ENCODE measurements around the gene UBE2O.
A peak's percentile ranks its signal among the peaks of the same experiment; 100 is the strongest.

UBE2O gene

GRCh38 chr17:76420356-76421043 lies 32.5 kb downstream of the UBE2O start:
- peak overlapping the region; percentile 27; the same call in 1 of the 2 replicates for H3K27ac ChIP-seq (ENCODE audit: extremely low read depth, low read depth, low read length)
- no peaks in the 10 kb centered on the region for H3K9me3 ChIP-seq (ENCODE audit: control insufficient read depth, insufficient read depth, low read depth, low read length)
- no peak for TF ChIP-seq ZNF214 (tag by site-specific recombination; IDR thresholded peaks at IDR 0.05; ENCODE audit: borderline replicate concordance)
- no peak for TF ChIP-seq ZNF274 (IDR thresholded peaks at IDR 0.05; ENCODE audit: low read length)
- TF ChIP-seq ZNF274 (tag by site-specific recombination; IDR thresholded peaks at IDR 0.05; ENCODE audit: borderline replicate concordance): peak; percentile 82; the same call in 1 of the 2 replicates
- TF ChIP-seq TRIM28 (IDR thresholded peaks at IDR 0.05; ENCODE audit: borderline replicate concordance, low read length): peak; percentile 49; the same call in 1 of the 2 replicates
- POLR2A ChIA-PET: no interaction called here
- CTCF ChIA-PET: interaction anchor here (0.7 to 1.9 kb wide), 3 partner anchors 12 to 281 kb away, joined by 3 to 8 read pairs (median 4); no protein-coding TSS in a partner anchor
- peaks cover 11% of the 10 kb centered on the region for H3K4me1 ChIP-seq (ENCODE audit: control insufficient read depth, insufficient read depth, low read length)
- H3K4me3 ChIP-seq (ENCODE audit: low read depth, low read length): no peak overlapping the region
- H3K36me3 ChIP-seq (ENCODE audit: control insufficient read depth in 2 of 2, insufficient read depth in 1 of 2, low read length in 2 of 2): peaks cover 3 to 24% of the 10 kb centered on the region in 2 experiments; a peak in 2 of 3 replicates

GRCh38 chr17:76419576-76420260 lies 33.2 kb downstream of the UBE2O start:
- TF ChIP-seq ZNF148 (tag by site-specific recombination; IDR thresholded peaks at IDR 0.05; ENCODE audit: borderline replicate concordance): no peak
- 0 out of 2 replicates have a peak, but pooled peaks have one; percentile 23 for TF ChIP-seq KLF1 (tag by site-specific recombination; IDR thresholded peaks at IDR 0.05)
- Histone ChIP-seq H3K4me1 (ENCODE audit: control insufficient read depth, insufficient read depth, low read length) (peaks cover 17% of the 10 kb centered on the region), H3K27ac (ENCODE audit: extremely low read depth, low read depth, low read length) (no peak overlapping the region), H3K36me3 (ENCODE audit: control insufficient read depth in 2 of 2, insufficient read depth in 1 of 2, low read length in 2 of 2) (peaks cover 3 to 24% of the 10 kb centered on the region in 2 experiments; a peak in 2 of 3 replicates), H3K9me3 (ENCODE audit: control insufficient read depth, insufficient read depth, low read depth, low read length) (no peaks in the 10 kb centered on the region), H3K4me3 (ENCODE audit: low read depth, low read length) (no peak overlapping the region)
- CTCF ChIA-PET: interaction anchor here (1.9 kb wide), 1 partner anchor 11 kb away, joined by 8 read pairs; no protein-coding TSS in a partner anchor
- POLR2A ChIA-PET: no interaction called here

- ChIA-PET POLR2A (interaction anchor here (1.0 to 1.3 kb wide), 2 partner anchors 35 to 638 kb away, joined by 3 read pairs; no protein-coding TSS in a partner anchor), CTCF (interaction anchor here (0.6 to 2.2 kb wide), 14 partner anchors 9 to 501 kb away, joined by 3 to 19 read pairs (median 4); partner anchors contain the start of gene AANAT)
- Histone ChIP-seq H3K27ac (ENCODE audit: extremely low read depth, low read depth, low read length) (0 out of 2 replicates have a peak overlapping the region, but pooled peaks have one; percentile 20), H3K4me1 (ENCODE audit: control insufficient read depth, insufficient read depth, low read length) (peaks cover 27% of the 10 kb centered on the region), H3K36me3 (ENCODE audit: control insufficient read depth in 2 of 2, insufficient read depth in 1 of 2, low read length in 2 of 2) (peaks cover 3 to 27% of the 10 kb centered on the region in 2 experiments), H3K4me3 (ENCODE audit: low read depth, low read length) (no peak overlapping the region), H3K9me3 (ENCODE audit: control insufficient read depth, insufficient read depth, low read depth, low read length) (no peaks in the 10 kb centered on the region)
- TF ChIP-seq ZNF37A (tag by site-specific recombination; IDR thresholded peaks at IDR 0.05): no peak
- TF ChIP-seq INSM2 (tag by site-specific recombination; IDR thresholded peaks at IDR 0.05): no peak
- no peak for TF ChIP-seq PRDM1 (tag by site-specific recombination; IDR thresholded peaks at IDR 0.05)
- no peak for TF ChIP-seq ZNF645 (tag by site-specific recombination; IDR thresholded peaks at IDR 0.05)
- peak; percentile 23; the same call in 1 of the 2 replicates for TF ChIP-seq ZNF398 (tag by site-specific recombination; IDR thresholded peaks at IDR 0.05)
- peak; percentile 55 for TF ChIP-seq KLF1 (tag by site-specific recombination; IDR thresholded peaks at IDR 0.05)
- no peak for TF ChIP-seq ZNF214 (tag by site-specific recombination; IDR thresholded peaks at IDR 0.05; ENCODE audit: borderline replicate concordance)
- peak; percentile 54; the same call in 1 of the 2 replicates for TF ChIP-seq ZNF585B (tag by site-specific recombination; IDR thresholded peaks at IDR 0.05)
- no peak for TF ChIP-seq SP3 (tag by site-specific recombination; IDR thresholded peaks at IDR 0.05)
- TF ChIP-seq ZNF311 (tag by site-specific recombination; IDR thresholded peaks at IDR 0.05; ENCODE audit: borderline replicate concordance): no peak
- TF ChIP-seq EGR2 (tag by site-specific recombination; IDR thresholded peaks at IDR 0.05; ENCODE audit: low read depth): 0 out of 2 replicates have a peak, but pooled peaks have one; percentile 15
- TF ChIP-seq YY1 (tag by site-specific recombination; IDR thresholded peaks at IDR 0.05): no peak
- TF ChIP-seq ZFP69B (tag by site-specific recombination; IDR thresholded peaks at IDR 0.05): no peak
- no peak for TF ChIP-seq ZNF704 (tag by site-specific recombination; IDR thresholded peaks at IDR 0.05)
Measured at GRCh38 chr17:76417499-76418143, 35.3 kb downstream of the UBE2O start.
